HCT116 (cell line): ENCODE data around the gene ACOT7. TPM values are rescaled to one million over a fixed set of nuclear protein-coding genes. Genes with fewer than 3 reads are reported as not detected.

Experiments used
- ATAC-seq: fragments of 200-7000 bp; cut with Tn5 transposase; 2 replicates; pipeline ENCODE4 v1.9.1; 2020; ENCODE audit warnings: mild to moderate bottlenecking, moderate library complexity
- BruUV-seq: library from RNA; stranded (reverse); fragments of 400-500 nt; replicated peaks from 2 replicates; lab custom pipeline; 2021; lab: Mats Ljungman, UMichigan
- CTCF ChIA-PET: fragments of 300-600 bp; sonication (Branson Sonifier 250); formaldehyde crosslinking; loops from one replicate; lab custom pipeline; 2021; ENCODE audit warnings: antibody characterized with exemption; lab: Charles Lee
- POLR2A ChIA-PET: fragments of 300-600, 350-600 bp; sonication (Branson Sonifier 250); formaldehyde crosslinking; loops from one replicate; lab custom pipeline; 2021; ENCODE audit warnings: antibody characterized with exemption; lab: Charles Lee
- RAD21 ChIA-PET, 2 experiments: fragments of 300-600 bp; sonication (Branson Sonifier 250); formaldehyde crosslinking; loops; one replicate each; lab custom pipeline; 2023; ENCODE audit warnings: low total read pairs in 2 of 2; ENCODE audit not compliant: uncharacterized antibody in 2 of 2, unreplicated experiment in 2 of 2, low non-redundant PET in 1 of 2; lab: Charles Lee
- DNase-seq: peaks from one replicate; pipeline ENCODE4 v3.0.0-alpha.2; 2010; ENCODE audit warnings: low read depth, low spot score
- H2AFZ ChIP-seq: fragments of 200-600 bp; shearing (Covaris generic), sonication (generic); 2 replicates; pipeline ENCODE4 v1.6.1; 2017; ENCODE audit warnings: low read depth, mixed run types, mixed read lengths, antibody characterized with exemption, low read length; ENCODE audit not compliant: poor library complexity, severe bottlenecking
- H3K27ac ChIP-seq: 2 replicates; pipeline ENCODE4 v1.5.1; 2012; ENCODE audit warnings: low read depth, low read length
- H3K27me3 ChIP-seq: fragments of 200-600 bp; sonication (generic); 2 replicates; pipeline ENCODE4 v1.6.1; 2016; ENCODE audit warnings: mixed run types, low read length, mixed read lengths; ENCODE audit not compliant: insufficient read depth
- H3K36me3 ChIP-seq, 2 experiments: fragments of 200-500 bp in 1 of 2; fragments of 200-600 bp in 1 of 2; sonication (Bioruptor generic) in 1 of 2; sonication (generic) in 1 of 2; 2 replicates each; pipeline versions ENCODE4 v1.5.1 to v1.6.1; 2014 to 2016; ENCODE audit warnings: low read length in 2 of 2, inconsistent platforms in 1 of 2, mixed read lengths in 1 of 2, mixed run types in 1 of 2; ENCODE audit not compliant: insufficient read depth in 2 of 2, control insufficient read depth in 1 of 2
- H3K4me1 ChIP-seq, 2 experiments: fragments of 200-600 bp in 1 of 2; sonication (generic) in 1 of 2; 2 replicates each; pipeline versions ENCODE4 v1.5.1 to v1.6.1; 2012 to 2017; ENCODE audit warnings: low read length in 2 of 2, inconsistent platforms in 1 of 2, mild to moderate bottlenecking in 1 of 2, mixed read lengths in 1 of 2, mixed run types in 1 of 2, moderate library complexity in 1 of 2; ENCODE audit not compliant: insufficient read depth in 2 of 2, control insufficient read depth in 1 of 2
- H3K4me2 ChIP-seq: fragments of 200-600 bp; sonication (generic); 2 replicates; pipeline ENCODE4 v1.6.1; 2017; ENCODE audit warnings: mixed run types, low read length, mixed read lengths
- H3K4me3 ChIP-seq, 2 experiments: fragments of 200-600 bp in 1 of 2; sonication (generic) in 1 of 2; replicated peaks in 1 of 2; 2 replicates each; pipeline ENCODE4 v1.5.1; 2011 to 2016; ENCODE audit warnings: low read length in 2 of 2, control low read depth in 1 of 2, low read depth in 1 of 2, mild to moderate bottlenecking in 1 of 2, mixed read lengths in 1 of 2, mixed run types in 1 of 2
- H3K79me2 ChIP-seq: fragments of 200-600 bp; sonication (generic); 2 replicates; pipeline ENCODE4 v1.6.1; 2017; ENCODE audit warnings: mild to moderate bottlenecking, mixed run types, low read length, moderate library complexity, mixed read lengths; ENCODE audit not compliant: insufficient read depth
- H3K9ac ChIP-seq: fragments of 200-600 bp; sonication (generic); 2 replicates; pipeline ENCODE4 v1.6.1; 2016; ENCODE audit warnings: low read length, mixed read lengths
- H3K9me2 ChIP-seq: fragments of 200-600 bp; sonication (generic), shearing (Covaris generic); 2 replicates; pipeline ENCODE4 v1.6.1; 2017; ENCODE audit warnings: mixed run types, mild to moderate bottlenecking, moderate library complexity; ENCODE audit not compliant: insufficient read depth
- H3K9me3 ChIP-seq, 2 experiments: fragments of 200-500 bp in 1 of 2; fragments of 200-600 bp in 1 of 2; sonication (Bioruptor generic) in 1 of 2; sonication (generic) in 1 of 2; 2 replicates each; pipeline ENCODE4 v1.6.1; 2014 to 2017; ENCODE audit warnings: low read length in 2 of 2, mixed read lengths in 2 of 2, inconsistent platforms in 1 of 2, low read depth in 1 of 2, mild to moderate bottlenecking in 1 of 2, mixed run types in 1 of 2, moderate library complexity in 1 of 2; ENCODE audit not compliant: control insufficient read depth in 1 of 2, insufficient read depth in 1 of 2
- H4K20me1 ChIP-seq: fragments of 200-600 bp; sonication (generic), shearing (Covaris generic); 2 replicates; pipeline ENCODE4 v1.6.1; 2017; ENCODE audit warnings: mixed run types, mild to moderate bottlenecking, moderate library complexity; ENCODE audit not compliant: insufficient read depth
- ATF3 ChIP-seq: IDR thresholded peaks from 2 replicates; pipeline ENCODE4 v1.6.1; 2012
- CBX3 ChIP-seq: IDR thresholded peaks from 2 replicates; pipeline ENCODE4 v1.6.1; 2012; ENCODE audit warnings: low read depth
- CEBPB ChIP-seq: IDR thresholded peaks from 2 replicates; pipeline ENCODE4 v1.6.1; 2012; ENCODE audit warnings: low read depth
- ELF1 ChIP-seq: IDR thresholded peaks from 2 replicates; pipeline ENCODE4 v1.6.1; 2012; ENCODE audit warnings: low read depth, borderline replicate concordance
- EZH2 ChIP-seq: fragments of 200-600 bp; sonication (generic); IDR thresholded peaks from 2 replicates; pipeline ENCODE4 v1.6.1; 2017; ENCODE audit warnings: antibody characterized with exemption, mixed run types
- FOSL1 ChIP-seq: IDR thresholded peaks from 2 replicates; pipeline ENCODE4 v1.6.1; 2012; ENCODE audit warnings: low read depth
- JUND ChIP-seq: IDR thresholded peaks from 2 replicates; pipeline ENCODE4 v1.6.1; 2012
- MAX ChIP-seq: IDR thresholded peaks from 2 replicates; pipeline ENCODE4 v1.6.1; 2012
- POLR2A ChIP-seq: IDR thresholded peaks from 2 replicates; pipeline ENCODE4 v1.7.0; 2011; ENCODE audit warnings: borderline replicate concordance; ENCODE audit not compliant: insufficient read depth, insufficient read length; ENCODE audit errors: extremely low read depth
- RAD21 ChIP-seq: IDR thresholded peaks from 2 replicates; pipeline ENCODE4 v1.6.1; 2012; ENCODE audit warnings: low read depth, mild to moderate bottlenecking
- REST ChIP-seq: IDR thresholded peaks from 2 replicates; pipeline ENCODE4 v1.6.1; 2012; ENCODE audit warnings: low read depth
- SIN3A ChIP-seq: IDR thresholded peaks from 2 replicates; pipeline ENCODE4 v1.6.1; 2012; ENCODE audit warnings: low read depth
- SP1 ChIP-seq: IDR thresholded peaks from 2 replicates; pipeline ENCODE4 v1.6.1; 2012; ENCODE audit warnings: low read depth
- TCF7L2 ChIP-seq: IDR thresholded peaks from 2 replicates; pipeline ENCODE4 v1.7.0; 2011; ENCODE audit warnings: borderline replicate concordance, inconsistent platforms; ENCODE audit not compliant: insufficient read depth, insufficient read length; ENCODE audit errors: extremely low read depth
- YY1 ChIP-seq: IDR thresholded peaks from 2 replicates; pipeline ENCODE4 v1.6.1; 2011; ENCODE audit warnings: low read length, low read depth, moderate library complexity, mild to moderate bottlenecking; ENCODE audit not compliant: insufficient replicate concordance; ENCODE audit errors: extremely low read depth
- ZNF274 ChIP-seq: fragments of 200-500 bp; sonication (Bioruptor generic); IDR thresholded peaks from 2 replicates; pipeline ENCODE4 v1.6.1; 2014; ENCODE audit warnings: mild to moderate bottlenecking, low read depth, low read length, inconsistent platforms
- intact Hi-C: fragments of 100-400 bp; cut with micrococcal nuclease; formaldehyde crosslinking; loops from 2 replicates; pipeline ENCODE4 v1.10.0; 2022
- total RNA-seq: library from RNA; stranded (reverse); gene quantifications from one replicate; pipeline ENCODE4 v1.2.1, GENCODE V29; 2021; ENCODE audit not compliant: unreplicated experiment
- TF ChIP-seq, protein P1 (sequence below), 3 experiments: fragments of 200-600 bp in 1 of 3; sonication (generic) in 1 of 3; IDR thresholded peaks in 2 of 3; conservative IDR thresholded peaks in 1 of 3; 2 replicates each; pipeline ENCODE4 v1.5.1; 2012 to 2017; ENCODE audit warnings: low read depth in 2 of 3, low read length in 2 of 3, antibody characterized with exemption in 1 of 3, borderline replicate concordance in 1 of 3, control low read depth in 1 of 3, mild to moderate bottlenecking in 1 of 3, mixed read lengths in 1 of 3, mixed run types in 1 of 3, moderate library complexity in 1 of 3; ENCODE audit not compliant: insufficient read depth in 1 of 3

Gene ACOT7
- total RNA-seq, 1 experiment from 2014 or later = 162 TPM

DNA sequence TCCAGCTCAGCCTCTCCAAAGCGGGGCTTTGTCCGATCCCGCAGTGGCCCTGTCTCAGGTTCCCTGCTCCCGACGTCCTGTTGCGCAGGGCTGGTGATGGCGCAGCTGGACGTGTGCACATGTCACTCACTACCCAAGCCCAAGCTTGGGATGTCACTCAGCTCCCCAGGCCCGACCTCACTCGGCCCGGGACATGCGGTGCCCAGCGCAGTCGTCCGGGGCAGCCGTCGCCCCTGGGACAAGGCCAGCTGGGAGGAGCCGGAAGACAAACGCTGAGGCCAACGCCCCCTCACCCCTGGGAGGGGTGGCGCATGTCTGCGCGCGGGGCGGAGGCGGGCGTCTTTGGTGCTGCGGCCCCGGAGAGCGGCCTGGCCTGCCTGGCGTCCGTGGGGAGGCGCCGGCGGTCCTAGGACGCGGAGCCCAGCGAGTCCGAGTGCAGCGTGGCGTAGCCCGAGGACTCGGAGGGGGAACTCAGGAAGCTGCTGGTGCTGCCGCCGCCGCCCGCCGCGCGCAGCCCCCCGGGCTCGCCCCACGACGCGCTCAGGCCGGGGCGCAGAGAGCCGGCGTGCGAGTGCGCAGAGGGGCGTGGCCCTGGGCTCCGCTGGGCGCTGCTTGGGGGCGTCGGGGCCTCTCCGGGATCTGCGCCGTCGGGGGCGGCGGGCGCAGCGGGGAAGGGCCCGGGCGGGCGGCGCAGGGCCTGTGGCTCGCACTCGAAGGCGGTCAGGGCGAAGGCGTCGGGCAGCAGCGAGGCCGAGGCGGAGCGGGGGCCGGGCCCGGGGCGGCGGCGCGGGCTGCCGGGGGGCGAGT, 144.4 kb downstream of the ACOT7 start (continued):
- TF ChIP-seq ATF3 (no peak), POLR2A (no peak), TCF7L2 (peak; percentile 38)
- TF ChIP-seq, all 23 proteins: peak for 5

- DNase-seq (no peak), ATAC-seq (no peak)
- Histone ChIP-seq H3K9me3 (no peaks in the 10 kb centered on the region), H3K27me3 (no peaks in the 10 kb centered on the region), H4K20me1 (no peaks in the 10 kb centered on the region), H3K27ac (no peak overlapping the region; the same call in 1 of the 2 replicates), H3K36me3 (no peaks in the 10 kb centered on the region), H3K4me1 (peaks cover 17 to 34% of the 10 kb centered on the region in 2 experiments; a peak in 3 of 4 replicates), H2AFZ (no peak overlapping the region), H3K79me2 (no peaks in the 10 kb centered on the region), H3K4me3 (peak overlapping the region in 1 of 2 experiments; percentile 53; a peak in 1 of 4 replicates), H3K4me2 (peak overlapping the region; percentile 90), H3K9me2 (no peaks in the 10 kb centered on the region), H3K9ac (no peak overlapping the region)
- ChIA-PET POLR2A (no interaction called here), RAD21 (interaction anchor here in 1 of 2 experiments (2.8 kb wide), 1 partner anchor 96 kb away, joined by 10 read pairs; no protein-coding TSS in a partner anchor), CTCF (interaction anchor here (1.1 to 5.0 kb wide), 5 partner anchors 10 to 191 kb away, joined by 3 to 39 read pairs (median 6); partner anchors contain the start of gene ICMT)
- BruUV-seq = no TSS peak
- intact Hi-C loops = loop anchor here (5.0 kb wide), 1 partner anchor 959 kb away; no protein-coding TSS in a partner anchor
- TF ChIP-seq CBX3 (no peak), REST (no peak), MAX (no peak), SIN3A (no peak), YY1 (no peak), EZH2 (no peak), FOSL1 (no peak), ZNF274 (no peak), RAD21 (no peak), TCF7L2 (no peak), SP1 (no peak), ELF1 (no peak), CEBPB (no peak), JUND (no peak)
- TF ChIP-seq, protein P1, sequence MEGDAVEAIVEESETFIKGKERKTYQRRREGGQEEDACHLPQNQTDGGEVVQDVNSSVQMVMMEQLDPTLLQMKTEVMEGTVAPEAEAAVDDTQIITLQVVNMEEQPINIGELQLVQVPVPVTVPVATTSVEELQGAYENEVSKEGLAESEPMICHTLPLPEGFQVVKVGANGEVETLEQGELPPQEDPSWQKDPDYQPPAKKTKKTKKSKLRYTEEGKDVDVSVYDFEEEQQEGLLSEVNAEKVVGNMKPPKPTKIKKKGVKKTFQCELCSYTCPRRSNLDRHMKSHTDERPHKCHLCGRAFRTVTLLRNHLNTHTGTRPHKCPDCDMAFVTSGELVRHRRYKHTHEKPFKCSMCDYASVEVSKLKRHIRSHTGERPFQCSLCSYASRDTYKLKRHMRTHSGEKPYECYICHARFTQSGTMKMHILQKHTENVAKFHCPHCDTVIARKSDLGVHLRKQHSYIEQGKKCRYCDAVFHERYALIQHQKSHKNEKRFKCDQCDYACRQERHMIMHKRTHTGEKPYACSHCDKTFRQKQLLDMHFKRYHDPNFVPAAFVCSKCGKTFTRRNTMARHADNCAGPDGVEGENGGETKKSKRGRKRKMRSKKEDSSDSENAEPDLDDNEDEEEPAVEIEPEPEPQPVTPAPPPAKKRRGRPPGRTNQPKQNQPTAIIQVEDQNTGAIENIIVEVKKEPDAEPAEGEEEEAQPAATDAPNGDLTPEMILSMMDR (IDR thresholded peaks at IDR 0.05 in 2 of 3, conservative IDR thresholded peaks at IDR 0.05 in 1 of 3; ENCODE audit: borderline replicate concordance in 1 of 3, insufficient read depth in 1 of 3, low read depth in 2 of 3, low read length in 2 of 3) = no peak
Measured at GRCh38 chr1:6248161-6248776, 145.3 kb downstream of the ACOT7 start.
